ENCODE data around the gene GPC6.

The GPC6 gene

GRCh38 chr13:94188201-94188854, 961.7 kb downstream of the GPC6 start:
- H2AFZ ChIP-seq (ENCODE audit: low read length), result no peak overlapping the region
- H3K9ac ChIP-seq (ENCODE audit: low read length), result no peak overlapping the region
- H3K9me2 ChIP-seq (replicated peaks; ENCODE audit: insufficient read depth, low read length), result no peaks in the 10 kb centered on the region
- H3K36me3 ChIP-seq (replicated peaks; ENCODE audit: insufficient read depth, low read length), result no peaks in the 10 kb centered on the region
- no peak overlapping the region for H3K27ac ChIP-seq (ENCODE audit: low read length)
- no peaks in the 10 kb centered on the region for H3F3A ChIP-seq (ENCODE audit: insufficient read depth, low read length)
- TF ChIP-seq EZH2phosphoT487 (IDR thresholded peaks at IDR 0.05; ENCODE audit: low read length) (no peak), EZH2 (optimal IDR thresholded peaks at IDR 0.05; ENCODE audit: low read depth, low read length) (no peak), CTCF (IDR thresholded peaks at IDR 0.05; ENCODE audit: low read length) (no peak)
- no peaks in the 10 kb centered on the region for H3K9me3 ChIP-seq (replicated peaks; ENCODE audit: insufficient read depth, low read length)
- no peak overlapping the region for H3K4me2 ChIP-seq (ENCODE audit: low read depth, low read length)
- H3K79me2 ChIP-seq (ENCODE audit: low read length), result no peaks in the 10 kb centered on the region
- H3K4me3 ChIP-seq (ENCODE audit: low read length), result no peak overlapping the region
- DNase-seq, result no peak
- H3K4me1 ChIP-seq (ENCODE audit: low read length), result no peaks in the 10 kb centered on the region
- H3K27me3 ChIP-seq (replicated peaks; ENCODE audit: insufficient read depth, low read length), result no peaks in the 10 kb centered on the region
- no peaks in the 10 kb centered on the region for H4K20me1 ChIP-seq (ENCODE audit: insufficient read depth, low read length)

- Histone ChIP-seq H3K4me2 (ENCODE audit: low read depth, low read length) (no peak overlapping the region), H3K79me2 (ENCODE audit: low read length) (no peaks in the 10 kb centered on the region), H2AFZ (ENCODE audit: low read length) (no peak overlapping the region), H4K20me1 (ENCODE audit: insufficient read depth, low read length) (no peaks in the 10 kb centered on the region), H3K9ac (ENCODE audit: low read length) (no peak overlapping the region), H3K27me3 (replicated peaks; ENCODE audit: insufficient read depth, low read length) (no peaks in the 10 kb centered on the region), H3K9me2 (replicated peaks; ENCODE audit: insufficient read depth, low read length) (no peaks in the 10 kb centered on the region), H3F3A (ENCODE audit: insufficient read depth, low read length) (no peaks in the 10 kb centered on the region), H3K4me1 (ENCODE audit: low read length) (no peaks in the 10 kb centered on the region), H3K9me3 (replicated peaks; ENCODE audit: insufficient read depth, low read length) (no peaks in the 10 kb centered on the region), H3K36me3 (replicated peaks; ENCODE audit: insufficient read depth, low read length) (no peaks in the 10 kb centered on the region), H3K27ac (ENCODE audit: low read length) (no peak overlapping the region), H3K4me3 (ENCODE audit: low read length) (no peak overlapping the region)
- TF ChIP-seq EZH2 (optimal IDR thresholded peaks at IDR 0.05; ENCODE audit: low read depth, low read length) (no peak), CTCF (IDR thresholded peaks at IDR 0.05; ENCODE audit: low read length) (peak; percentile 40)
- peak; percentile 16 for DNase-seq
Observed at GRCh38 chr13:94192431-94192975, 965.9 kb downstream of the GPC6 start.

GRCh38 chr13:94195715-94196114, 969.1 kb downstream of the GPC6 start:
- H3K79me2 ChIP-seq (ENCODE audit: low read length), result no peaks in the 10 kb centered on the region
- H4K20me1 ChIP-seq (ENCODE audit: insufficient read depth, low read length), result no peaks in the 10 kb centered on the region
- H3K36me3 ChIP-seq (replicated peaks; ENCODE audit: insufficient read depth, low read length), result no peaks in the 10 kb centered on the region
- TF ChIP-seq EZH2phosphoT487 (IDR thresholded peaks at IDR 0.05; ENCODE audit: low read length) (no peak), EZH2 (optimal IDR thresholded peaks at IDR 0.05; ENCODE audit: low read depth, low read length) (no peak), CTCF (IDR thresholded peaks at IDR 0.05; ENCODE audit: low read length) (no peak)
- no peaks in the 10 kb centered on the region for H3K9me3 ChIP-seq (replicated peaks; ENCODE audit: insufficient read depth, low read length)
- H3K4me3 ChIP-seq (ENCODE audit: low read length), result no peak overlapping the region
- no peak for DNase-seq
- no peak overlapping the region for H3K27ac ChIP-seq (ENCODE audit: low read length)
- no peak overlapping the region for H3K9ac ChIP-seq (ENCODE audit: low read length)
- H3K4me2 ChIP-seq (ENCODE audit: low read depth, low read length), result no peak overlapping the region
- H2AFZ ChIP-seq (ENCODE audit: low read length), result no peak overlapping the region
- no peaks in the 10 kb centered on the region for H3K27me3 ChIP-seq (replicated peaks; ENCODE audit: insufficient read depth, low read length)
- H3K4me1 ChIP-seq (ENCODE audit: low read length), result no peaks in the 10 kb centered on the region
- H3K9me2 ChIP-seq (replicated peaks; ENCODE audit: insufficient read depth, low read length), result no peaks in the 10 kb centered on the region
- H3F3A ChIP-seq (ENCODE audit: insufficient read depth, low read length), result no peaks in the 10 kb centered on the region
